HG02763 (cell line): ENCODE results near the gene MAGED2.
"Not testable (repeated sequence)": the region's sequence is repeated elsewhere in the genome, so short reads cannot be mapped to it uniquely, and the experiment has no call there.

Experiments
- ATAC-seq: cut with Tn5 transposase; IDR thresholded peaks from one replicate; pipeline ENCODE4 v1.9.1; 2021; ENCODE audit warnings: mild to moderate bottlenecking, moderate library complexity; ENCODE audit not compliant: unreplicated experiment

MAGED2 gene, protein sequence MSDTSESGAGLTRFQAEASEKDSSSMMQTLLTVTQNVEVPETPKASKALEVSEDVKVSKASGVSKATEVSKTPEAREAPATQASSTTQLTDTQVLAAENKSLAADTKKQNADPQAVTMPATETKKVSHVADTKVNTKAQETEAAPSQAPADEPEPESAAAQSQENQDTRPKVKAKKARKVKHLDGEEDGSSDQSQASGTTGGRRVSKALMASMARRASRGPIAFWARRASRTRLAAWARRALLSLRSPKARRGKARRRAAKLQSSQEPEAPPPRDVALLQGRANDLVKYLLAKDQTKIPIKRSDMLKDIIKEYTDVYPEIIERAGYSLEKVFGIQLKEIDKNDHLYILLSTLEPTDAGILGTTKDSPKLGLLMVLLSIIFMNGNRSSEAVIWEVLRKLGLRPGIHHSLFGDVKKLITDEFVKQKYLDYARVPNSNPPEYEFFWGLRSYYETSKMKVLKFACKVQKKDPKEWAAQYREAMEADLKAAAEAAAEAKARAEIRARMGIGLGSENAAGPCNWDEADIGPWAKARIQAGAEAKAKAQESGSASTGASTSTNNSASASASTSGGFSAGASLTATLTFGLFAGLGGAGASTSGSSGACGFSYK

DNA sequence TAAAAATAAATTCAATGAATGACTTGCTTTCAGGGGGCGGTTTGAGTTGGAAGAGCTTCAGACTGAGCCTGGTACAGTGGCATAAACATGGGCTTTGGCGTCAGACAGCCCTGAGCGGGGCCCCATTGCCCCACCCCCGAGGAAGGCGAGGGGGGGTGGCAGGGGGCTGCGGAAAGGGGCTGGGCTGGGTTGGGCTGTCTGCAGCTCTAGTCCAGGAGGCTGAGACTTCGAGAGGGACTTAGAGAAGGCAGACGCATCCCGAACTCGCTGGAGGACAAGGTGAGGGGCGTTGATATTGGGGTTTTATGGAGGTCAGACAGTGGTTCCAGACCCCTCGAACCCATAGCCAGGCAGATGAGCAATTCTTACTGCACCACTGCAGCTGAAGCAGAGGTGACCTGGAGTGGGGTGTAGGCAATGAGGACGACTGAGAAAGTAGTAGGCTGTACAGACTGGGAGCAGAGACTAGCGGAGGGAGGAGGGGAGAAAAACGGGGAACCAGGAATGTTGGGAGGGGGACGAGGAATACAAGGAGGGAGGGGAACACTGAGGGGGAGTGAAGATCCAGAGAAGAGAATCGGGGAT, at the start of gene MAGED2:
MAGED2 (plus strand) TSS at position 222 of the 585 bp plus-strand sequence. CDS start 1,587 bp downstream, outside the sequence.
- ATAC-seq, result no peak

DNA sequence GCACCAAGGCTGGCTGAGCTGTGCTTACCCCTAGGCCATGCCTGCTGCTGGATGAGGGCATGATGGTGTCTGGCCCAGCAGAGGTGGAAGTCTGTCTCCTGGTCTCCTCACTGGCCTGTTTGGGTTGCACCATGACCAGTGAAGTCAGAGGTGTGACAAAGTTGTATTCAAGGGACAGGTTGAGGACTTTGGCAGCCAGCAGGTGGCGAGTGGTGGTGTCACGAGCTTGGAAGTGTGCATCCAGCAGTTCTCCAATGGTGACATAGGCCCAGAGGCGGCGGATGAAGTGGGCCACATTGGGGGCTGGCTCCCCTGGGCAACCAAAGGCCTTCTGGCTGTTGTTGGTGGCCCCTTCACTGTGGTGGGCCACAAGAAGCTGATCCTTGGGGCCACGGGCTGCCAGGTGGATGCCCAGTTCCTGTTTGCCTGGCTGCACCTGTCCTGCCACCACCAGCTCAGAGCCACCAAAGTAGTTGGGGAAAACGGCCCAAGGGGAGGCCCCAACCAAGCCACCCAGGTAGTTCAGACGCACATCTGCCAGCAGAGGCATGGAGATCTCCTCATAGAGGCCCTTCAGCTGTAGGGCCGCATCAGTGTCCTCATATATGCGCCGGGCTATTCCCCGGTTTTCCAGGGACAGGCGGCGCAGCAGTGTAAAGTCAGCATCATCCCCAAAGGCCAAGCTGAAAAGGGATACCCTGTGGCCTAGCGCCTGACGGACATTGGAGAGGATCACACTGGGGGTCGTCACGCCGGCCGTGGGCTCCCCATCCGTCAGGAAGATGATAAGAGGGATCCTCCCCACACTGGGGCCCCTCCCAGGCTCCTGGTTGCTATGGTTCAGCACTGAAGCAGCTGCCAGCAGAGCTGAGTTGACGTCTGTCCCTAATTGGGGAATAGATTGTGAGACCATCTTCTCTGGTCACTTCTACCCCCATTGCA, 49.2 kb upstream of the MAGED2 start:
- no peak for ATAC-seq

DNA sequence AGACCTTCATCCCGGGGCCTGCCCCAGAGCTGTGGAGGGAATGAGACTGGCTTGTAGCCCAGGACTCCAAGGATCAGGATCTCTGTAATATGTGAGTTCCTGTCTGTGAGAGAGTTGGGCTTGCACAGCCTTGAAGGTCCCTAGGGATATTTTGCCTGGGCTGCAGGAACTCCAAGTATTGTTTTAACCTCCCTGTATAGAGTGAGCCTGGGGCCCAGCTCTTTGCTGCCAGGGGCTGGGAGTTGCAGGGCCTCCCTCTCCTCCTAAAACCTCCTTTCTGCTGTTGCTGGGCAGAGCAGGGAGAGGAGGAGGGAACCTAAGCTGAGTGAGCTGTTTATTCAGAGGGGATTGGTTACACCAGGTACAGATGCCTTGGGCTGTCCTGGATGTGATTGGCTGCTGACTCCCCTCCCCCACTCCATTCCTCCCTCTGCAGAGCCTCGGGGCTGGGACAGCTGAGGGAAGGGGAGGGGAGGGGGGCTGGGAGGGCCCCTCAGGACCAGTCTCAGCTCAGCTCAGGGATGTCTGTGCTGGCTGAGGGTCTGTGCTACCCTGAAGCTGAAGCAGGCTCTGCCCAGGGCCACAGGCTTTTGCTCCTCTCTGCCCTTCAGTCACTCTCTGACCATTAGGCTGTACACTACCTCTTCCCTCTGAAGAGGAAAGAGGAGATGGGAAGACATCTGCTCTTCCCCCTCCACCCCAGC, 33.0 kb upstream of the MAGED2 start:
- ATAC-seq, result not testable (repeated sequence)

DNA sequence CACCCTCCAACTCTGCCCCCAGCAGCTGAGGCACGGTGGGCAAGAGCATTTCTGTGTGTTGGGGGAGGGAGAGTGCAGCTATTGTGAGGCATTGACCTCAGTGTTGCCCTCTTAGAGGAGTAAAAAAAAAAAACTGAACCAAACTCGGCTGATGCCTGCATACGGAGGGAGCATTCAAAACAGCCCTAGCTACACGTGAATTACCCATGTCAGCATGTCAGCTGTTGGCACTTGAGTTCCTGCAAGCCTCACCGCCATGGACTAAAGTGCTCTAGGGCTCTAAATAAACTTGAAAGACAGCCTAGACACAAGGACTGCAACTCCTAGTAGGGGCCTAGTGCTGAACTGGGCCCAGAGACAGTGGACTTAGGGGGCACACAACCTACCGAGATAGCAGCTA, 31.5 kb upstream of the MAGED2 start:
- ATAC-seq, result no peak

DNA sequence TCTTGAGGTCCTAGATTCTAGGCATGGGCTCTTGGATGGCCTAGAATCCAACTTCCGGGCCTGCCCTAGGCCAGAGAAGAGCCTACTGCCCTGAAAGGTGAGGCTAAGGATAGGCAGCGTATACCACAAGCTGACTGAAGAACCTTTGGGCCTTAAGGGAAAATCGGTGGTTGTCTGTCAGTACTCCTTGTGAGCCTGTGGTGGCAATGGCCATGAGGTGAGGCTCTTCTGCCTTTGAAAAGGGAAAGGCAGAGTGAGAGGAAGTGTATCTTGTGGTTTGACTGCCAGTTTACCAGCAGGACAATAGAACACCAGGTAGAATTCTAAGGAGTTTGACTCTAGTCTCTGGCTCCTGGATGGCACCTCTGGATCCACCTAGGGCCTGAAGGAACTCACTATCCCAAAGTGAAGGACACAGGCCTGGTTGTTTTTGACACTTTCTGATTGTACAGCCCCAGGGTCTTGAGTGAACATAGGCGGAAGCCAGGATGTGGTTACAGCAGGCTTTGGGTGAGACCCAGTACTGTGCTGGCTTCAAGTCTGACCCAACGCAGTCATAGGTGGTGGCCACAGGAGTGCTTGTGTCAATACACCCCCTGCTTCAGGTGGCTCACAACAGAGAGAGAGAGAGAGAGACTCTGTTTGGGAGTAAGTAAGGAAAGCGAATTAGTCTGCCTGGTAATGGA, 30.4 kb upstream of the MAGED2 start:
- ATAC-seq, result no peak

DNA sequence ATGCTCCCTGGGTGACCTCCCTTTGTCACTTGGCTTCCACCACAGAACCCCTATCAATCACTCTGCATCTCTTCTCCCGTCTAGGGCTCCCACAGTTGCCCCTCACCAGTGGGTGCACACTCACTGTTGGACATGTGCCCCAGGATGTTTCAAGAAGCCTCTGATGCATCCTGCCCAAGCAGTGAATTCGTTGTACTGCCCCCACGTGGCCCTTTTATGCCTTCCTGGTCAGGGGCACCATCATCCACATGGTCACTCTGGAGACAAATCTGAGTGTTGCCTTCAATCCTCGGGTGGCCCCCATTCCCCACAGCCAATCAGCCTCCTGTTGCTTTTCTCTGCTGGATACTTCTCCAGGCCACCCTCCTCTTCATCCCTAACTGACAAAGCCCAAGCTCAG, 21.6 kb upstream of the MAGED2 start:
- no peak for ATAC-seq

DNA sequence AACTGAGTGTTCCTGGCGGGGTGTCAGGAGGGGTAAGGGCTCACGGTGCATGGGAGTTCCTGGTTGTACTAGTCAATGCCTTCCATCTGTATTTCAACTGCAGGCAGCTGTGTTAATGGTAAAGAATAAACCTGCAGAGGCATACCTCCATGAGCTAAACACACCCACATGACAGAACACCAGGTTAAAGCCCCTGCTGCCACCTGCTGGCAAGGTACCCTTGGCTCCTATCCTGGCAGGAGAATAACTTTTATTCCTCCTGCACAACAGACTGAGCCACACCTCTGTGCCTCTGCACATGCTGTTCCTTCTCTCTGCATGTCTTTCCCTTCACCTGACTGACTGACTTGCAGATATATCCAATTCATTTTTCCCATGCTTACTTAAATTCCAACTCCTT, 20.6 kb upstream of the MAGED2 start:
- no peak for ATAC-seq

DNA sequence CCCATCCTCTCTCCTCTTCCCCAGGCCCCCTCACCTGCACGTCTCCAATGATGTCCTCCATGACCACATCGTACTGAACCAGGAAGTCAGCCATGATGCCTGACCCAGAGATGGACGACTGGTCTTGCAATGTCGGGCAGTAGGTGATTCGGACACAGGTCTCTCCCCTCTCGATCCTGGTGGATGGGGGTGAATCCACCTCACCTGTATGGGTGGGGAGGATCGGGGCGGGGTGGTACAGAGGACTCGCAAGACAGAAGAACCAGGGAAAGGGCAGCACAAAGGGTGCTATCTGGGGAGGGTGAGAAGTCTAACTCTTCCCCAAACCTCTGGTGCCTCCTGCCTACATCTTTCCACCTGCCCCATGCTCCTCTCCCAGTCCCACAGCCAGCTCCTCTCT, 19.1 kb upstream of the MAGED2 start:
- ATAC-seq, result no peak

DNA sequence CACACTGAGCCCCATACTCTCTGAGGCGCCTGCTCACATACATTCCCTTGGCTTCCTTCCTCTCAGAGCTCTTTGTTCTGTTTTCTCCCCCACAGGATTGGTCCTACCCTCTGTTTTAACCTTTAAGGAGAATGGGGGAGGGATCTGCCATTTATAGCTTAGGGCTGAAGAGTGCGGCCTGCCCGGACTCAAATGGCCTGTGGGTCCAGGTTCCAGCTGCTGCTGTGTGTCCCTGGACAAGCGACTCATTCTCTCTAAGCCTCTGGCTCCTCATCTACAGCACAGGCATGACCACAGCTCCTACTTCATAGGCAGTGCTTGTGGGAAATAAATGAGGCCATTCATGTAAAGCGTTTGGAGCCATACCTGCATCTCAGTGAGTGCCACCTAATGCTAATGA, 18.1 kb upstream of the MAGED2 start:
- ATAC-seq, result not testable (repeated sequence)

DNA sequence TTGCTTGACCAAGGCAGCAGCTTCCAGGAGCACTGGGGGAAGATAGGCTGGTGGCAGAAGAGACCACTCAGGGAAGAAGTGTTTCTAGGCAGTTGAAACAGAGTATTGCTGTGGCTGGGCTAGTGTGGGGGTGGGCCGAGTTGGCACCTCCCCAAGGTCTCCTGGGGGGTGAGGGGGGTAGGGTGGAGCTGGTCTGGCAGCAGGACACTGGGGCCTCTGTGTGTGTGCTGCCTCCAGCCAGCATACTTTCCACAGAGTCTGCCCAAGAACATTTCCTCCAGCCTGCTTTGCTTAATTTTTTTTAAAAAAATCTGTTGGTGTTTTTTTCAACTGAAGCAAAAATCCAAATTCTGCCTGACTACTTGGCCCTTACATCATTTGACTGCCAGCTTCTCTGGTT, 13.5 kb upstream of the MAGED2 start:
- ATAC-seq, result no peak

DNA sequence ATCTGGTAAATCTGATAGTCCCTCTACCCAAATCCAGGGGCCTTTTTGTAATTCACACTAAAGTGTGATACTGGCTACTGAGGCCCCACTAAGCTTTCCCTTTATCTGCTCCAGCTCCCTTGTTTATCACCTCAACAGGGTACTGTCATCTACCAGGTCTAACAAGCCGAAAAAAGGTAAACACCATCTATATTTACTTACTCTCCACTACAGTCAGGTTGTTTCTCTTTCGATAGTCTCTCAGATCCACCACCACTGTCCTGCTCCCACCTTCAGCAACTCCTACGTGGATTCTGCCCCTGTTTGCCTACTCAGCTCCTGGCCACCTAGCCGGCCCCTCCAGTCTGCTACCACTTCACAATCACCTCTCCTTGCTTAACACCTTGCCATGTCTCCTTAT, 12.8 kb upstream of the MAGED2 start:
- no peak for ATAC-seq

DNA sequence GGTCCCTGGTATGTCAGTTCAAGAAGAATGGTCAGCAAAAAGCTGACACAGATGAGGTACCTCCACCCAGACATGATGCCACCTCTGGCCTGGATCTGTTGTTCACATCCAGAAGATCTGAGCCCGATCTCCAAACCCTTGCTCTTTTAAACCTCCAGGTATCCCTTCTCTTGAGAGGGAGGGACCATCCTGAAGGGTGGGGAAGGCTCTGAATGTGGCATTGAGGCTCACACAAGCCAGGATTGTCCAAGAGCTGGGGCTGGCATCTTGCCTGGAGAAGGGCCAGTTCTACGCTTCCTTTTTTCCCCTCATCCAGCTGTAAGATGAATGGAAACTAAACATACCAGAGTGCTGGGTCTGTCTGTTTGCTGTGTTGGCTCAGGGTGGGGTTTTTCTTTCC, 9.4 kb upstream of the MAGED2 start, which contains the start of gene ITIH6:
ITIH6 (minus strand) TSS at position 119 of the 400 bp plus-strand sequence; CDS start at position 74, 45 bp downstream.
- no peak for ATAC-seq

DNA sequence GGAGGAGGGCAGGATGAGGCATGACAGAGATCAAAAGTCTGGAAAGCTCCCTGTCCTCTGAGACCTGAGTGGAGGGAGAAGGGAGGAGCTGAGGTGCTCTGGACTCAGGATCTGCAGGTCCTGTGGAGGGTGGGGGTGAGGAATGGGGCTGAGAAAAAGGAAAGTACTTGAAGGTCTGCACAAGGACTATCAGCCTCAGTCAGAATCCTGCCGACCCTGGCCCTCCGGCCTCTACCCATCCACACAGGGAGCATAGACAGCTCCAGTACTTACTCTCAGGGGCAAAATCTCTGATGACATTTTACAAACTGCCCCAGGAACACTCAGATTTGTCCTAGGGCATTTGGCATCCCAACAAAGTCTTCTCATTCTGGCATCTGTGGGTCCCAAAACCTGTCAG, 8.5 kb upstream of the MAGED2 start:
- ATAC-seq, result no peak

DNA sequence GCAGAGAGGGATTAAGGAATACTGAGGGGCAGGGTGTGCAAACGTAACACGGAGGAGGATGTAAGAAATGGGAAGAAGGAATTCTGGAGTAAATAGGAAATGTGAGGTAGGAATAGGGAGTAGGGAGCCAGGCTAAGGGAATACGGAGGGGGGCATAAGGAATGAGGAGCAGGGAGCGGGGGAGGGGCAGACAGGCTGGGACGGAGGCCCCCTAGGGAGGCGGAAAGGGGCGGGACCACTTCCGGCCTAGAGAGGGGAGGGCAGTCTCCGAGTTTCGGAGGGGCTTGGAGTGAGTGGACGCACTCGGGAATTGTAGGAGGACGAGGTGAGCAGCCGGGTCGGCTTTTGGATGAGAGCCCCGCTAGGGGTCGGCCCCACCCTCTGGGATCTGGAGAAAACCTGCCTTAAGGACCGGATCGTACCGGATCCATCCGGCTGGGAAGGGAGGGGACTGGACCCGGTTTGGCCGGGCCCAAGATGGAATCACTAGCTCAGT, 612 bp downstream of the MAGED2 start:
- ATAC-seq, result no peak

DNA sequence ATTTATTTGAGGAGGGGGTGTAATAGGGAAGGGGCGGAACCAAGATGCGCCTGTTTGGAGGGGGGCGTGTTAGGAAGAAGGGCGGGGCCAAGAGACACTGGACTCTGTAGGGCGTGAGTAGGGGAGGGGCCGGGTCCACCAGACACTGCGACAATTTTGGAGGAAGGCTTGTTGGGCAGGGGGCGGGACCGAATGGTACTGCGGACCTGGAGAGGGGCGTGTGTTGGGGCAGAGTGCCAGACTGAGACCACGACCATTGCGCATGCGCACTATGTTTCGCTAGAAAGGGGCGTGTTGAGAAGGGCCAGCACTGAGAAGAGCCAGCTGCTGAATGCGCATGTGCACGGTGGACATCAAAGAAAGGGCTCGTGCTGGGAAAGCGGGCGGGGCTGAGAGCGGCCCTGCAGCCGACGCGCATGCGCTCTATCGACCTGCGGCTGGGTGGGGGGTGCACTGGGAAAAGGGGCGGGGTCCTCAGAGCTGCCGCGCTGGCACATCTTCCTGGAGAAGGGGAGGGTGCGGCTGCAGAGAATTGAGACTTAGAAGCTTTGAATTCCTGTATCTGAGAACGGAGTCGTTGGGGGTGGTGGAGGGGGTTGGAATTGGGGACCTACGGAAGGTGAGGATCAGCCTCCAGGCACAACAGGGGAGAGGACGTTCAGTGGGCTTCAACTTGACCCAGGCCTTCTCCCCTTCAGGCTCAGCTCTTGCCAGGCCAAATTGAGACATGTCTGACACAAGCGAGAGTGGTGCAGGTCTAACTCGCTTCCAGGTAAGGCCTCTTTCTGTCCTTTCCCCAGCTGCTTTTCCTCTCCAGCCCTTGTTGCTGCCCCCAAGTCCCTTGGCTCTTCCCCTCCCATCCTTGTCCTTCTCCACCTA, 1.3 kb downstream of the MAGED2 start:
- peak; percentile 87 for ATAC-seq

DNA sequence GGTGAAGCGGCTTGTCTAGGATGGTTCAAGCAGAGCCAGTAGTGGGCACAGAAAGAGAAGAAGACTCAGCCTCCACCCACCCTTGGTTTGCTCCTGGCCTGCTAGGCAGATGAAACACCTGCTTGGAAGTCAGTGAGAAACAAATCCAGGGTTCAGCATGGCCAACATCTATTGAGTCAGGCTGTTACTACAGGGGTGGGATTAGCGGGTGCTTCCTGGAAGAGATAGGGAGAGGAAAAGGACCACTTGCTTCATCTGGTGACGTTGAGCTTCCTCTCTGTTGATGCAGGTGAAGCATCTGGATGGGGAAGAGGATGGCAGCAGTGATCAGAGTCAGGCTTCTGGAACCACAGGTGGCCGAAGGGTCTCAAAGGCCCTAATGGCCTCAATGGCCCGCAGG, 3.0 kb downstream of the MAGED2 start:
- no peak for ATAC-seq

DNA sequence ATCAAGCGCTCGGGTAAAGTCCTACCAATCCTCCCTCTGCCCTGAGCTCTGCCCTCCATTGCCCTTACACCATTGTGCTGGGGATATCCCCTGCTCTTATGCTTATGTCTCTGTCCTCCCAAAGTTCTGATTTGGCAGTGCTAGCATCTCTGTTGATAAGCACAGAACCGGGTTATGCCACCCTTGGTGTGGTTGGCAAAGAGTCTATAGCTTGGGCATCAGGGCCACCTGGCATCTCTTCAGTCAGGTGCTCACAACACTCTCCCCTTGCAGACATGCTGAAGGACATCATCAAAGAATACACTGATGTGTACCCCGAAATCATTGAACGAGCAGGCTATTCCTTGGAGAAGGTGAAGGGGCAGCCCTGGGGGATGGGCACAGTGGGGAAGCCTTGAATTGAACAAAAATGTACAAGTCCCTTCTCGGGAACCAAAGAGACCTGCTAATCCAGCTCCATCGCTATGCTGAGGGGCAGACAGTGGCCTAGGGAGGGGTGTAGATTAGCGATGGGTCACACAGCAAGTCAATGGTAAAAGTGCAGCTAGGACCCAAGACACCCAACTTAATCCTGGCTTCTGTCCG, 3.8 kb downstream of the MAGED2 start:
- ATAC-seq, result no peak

DNA sequence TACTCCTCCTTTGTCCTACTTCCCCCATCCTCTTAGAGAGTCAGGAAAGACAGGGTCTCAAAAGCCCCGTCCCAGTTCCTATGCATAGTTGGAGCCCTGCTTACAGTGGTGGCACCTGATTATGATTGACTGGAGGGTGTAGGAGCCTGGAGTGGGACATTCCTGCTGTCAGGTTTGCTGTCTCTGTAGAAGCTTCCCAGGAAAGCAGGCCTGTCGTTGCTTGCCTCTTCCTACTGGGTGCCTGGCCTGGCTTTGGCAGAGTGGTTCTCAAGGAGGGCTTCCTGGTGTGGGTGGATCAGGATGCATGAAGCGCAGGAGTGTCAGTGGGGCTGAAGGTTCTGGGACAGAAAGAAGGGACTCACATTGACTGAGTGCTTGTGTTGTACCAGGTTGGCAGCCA, 4.8 kb downstream of the MAGED2 start:
- ATAC-seq, result no peak
